HepG2 (cell line): ENCODE data around the gene VSIG10L2. TPM values are rescaled to one million over a fixed set of nuclear protein-coding genes. Genes with fewer than 3 reads are reported as not detected.

Experiments
- ATF5 ChIP-seq: sonication (generic); formaldehyde crosslinking; IDR thresholded peaks from 2 replicates; pipeline ENCODE4 v1.4.0; 2020; ENCODE audit warnings: mild to moderate bottlenecking, low read depth, missing genetic modification reagents
- FLYWCH1 ChIP-seq: sonication (generic); formaldehyde crosslinking; IDR thresholded peaks from 2 replicates; pipeline ENCODE4 v1.8.1; 2023; ENCODE audit warnings: mild to moderate bottlenecking, missing genetic modification reagents
- HNF4A ChIP-seq: sonication (generic); formaldehyde crosslinking; IDR thresholded peaks from 2 replicates; pipeline ENCODE4 v1.4.0; 2020; ENCODE audit warnings: missing genetic modification reagents
- NRL ChIP-seq: sonication (generic); formaldehyde crosslinking; IDR thresholded peaks from 2 replicates; pipeline ENCODE4 v1.5.0; 2020; ENCODE audit warnings: missing genetic modification reagents, mild to moderate bottlenecking, moderate library complexity, borderline replicate concordance
- SP5 ChIP-seq: IDR thresholded peaks from 2 replicates; pipeline ENCODE4 v1.6.1; 2016; ENCODE audit warnings: low read depth, borderline replicate concordance
- TBP ChIP-seq: sonication (generic); formaldehyde crosslinking; IDR thresholded peaks from 2 replicates; pipeline ENCODE4 v1.5.0; 2020; ENCODE audit warnings: missing genetic modification reagents
- YY1 ChIP-seq: IDR thresholded peaks from 2 replicates; pipeline ENCODE4 v1.6.1; 2011; ENCODE audit warnings: low read length, low read depth, moderate library complexity, mild to moderate bottlenecking; ENCODE audit not compliant: insufficient read depth, insufficient replicate concordance
- polyA plus RNA-seq, 8 experiments: library from polyadenylated mRNA; depleted of rRNA in 3 of 8; stranded (reverse) in 7 of 8; unstranded in 1 of 8; fragments of >200 nt; fragmentation: Illumina TruSeq in 4 of 8; extraction: Trizol in 4 of 8; gene quantifications; 2 replicates each; pipeline versions ENCODE4 v1.2.1 to v1.2.3, GENCODE V29; 2011 to 2016; ENCODE audit warnings: low read depth in 4 of 8, missing spikeins in 1 of 8, mixed read lengths in 1 of 8; ENCODE audit not compliant: insufficient read depth in 1 of 8
- total RNA-seq, 5 experiments: library from RNA; depleted of rRNA; stranded (reverse); fragments of >200 nt; fragmentation: Illumina TruSeq; extraction: Trizol; gene quantifications; 2 replicates each; pipeline ENCODE4 v1.2.3, GENCODE V29; 2016; ENCODE audit warnings: low read depth in 1 of 5
- TF ChIP-seq, protein P1 (sequence below): sonication (generic); formaldehyde crosslinking; IDR thresholded peaks from 2 replicates; pipeline ENCODE4 v1.5.0; 2020; ENCODE audit warnings: mild to moderate bottlenecking, missing genetic modification reagents, borderline replicate concordance
- TF ChIP-seq, protein P2 (sequence below): sonication (generic); formaldehyde crosslinking; IDR thresholded peaks from 2 replicates; pipeline ENCODE4 v1.5.0; 2020; ENCODE audit warnings: missing genetic modification reagents, mild to moderate bottlenecking, borderline replicate concordance

The VSIG10L2 gene
- total and polyA plus RNA-seq, 2 of the 13 experiments (the other 11 are each of a cell fraction or from before 2014, with no cell fraction given), result 0.21 TPM; not detected in 1

DNA sequence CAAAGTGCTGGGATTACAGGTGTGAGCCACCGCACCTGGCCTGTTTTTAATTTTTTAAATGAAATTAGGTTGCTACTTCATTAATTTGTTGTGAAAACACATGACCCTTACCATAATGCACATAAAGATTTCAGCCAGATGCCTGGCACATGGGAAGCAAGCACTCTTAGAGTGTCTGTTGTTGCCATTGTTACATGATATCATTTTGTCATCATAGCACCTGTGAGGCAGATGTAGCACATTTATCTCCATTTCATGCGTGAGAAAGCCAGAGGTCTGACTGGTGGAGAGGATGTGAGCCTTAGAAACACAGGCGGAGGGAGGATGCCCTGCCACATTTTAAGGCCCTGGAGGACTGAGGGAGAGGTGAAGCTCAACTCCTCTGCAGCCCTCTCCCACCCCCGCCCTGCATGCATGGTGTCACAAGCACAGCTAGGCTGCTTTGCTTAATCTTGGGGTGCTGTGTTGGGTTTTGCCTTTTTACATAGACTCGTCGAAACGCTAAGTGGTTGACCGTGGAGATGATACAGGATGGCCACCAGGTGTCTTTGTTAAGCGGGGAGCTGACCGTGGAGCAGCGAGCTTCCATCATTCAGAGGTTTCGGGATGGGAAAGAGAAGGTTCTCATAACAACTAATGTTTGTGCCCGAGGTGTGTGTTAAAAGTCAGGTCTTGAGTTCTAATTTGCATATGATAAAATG lies 27.6 kb upstream of the VSIG10L2 start (continued):
- TF ChIP-seq ATF5 (CRISPR knock-in tag) (no peak), YY1 (no peak), TBP (no peak), NRL (CRISPR knock-in tag) (no peak), SP5 (no peak), FLYWCH1 (CRISPR knock-in tag) (no peak), HNF4A (CRISPR knock-in tag) (no peak)
- TF ChIP-seq, protein P1, sequence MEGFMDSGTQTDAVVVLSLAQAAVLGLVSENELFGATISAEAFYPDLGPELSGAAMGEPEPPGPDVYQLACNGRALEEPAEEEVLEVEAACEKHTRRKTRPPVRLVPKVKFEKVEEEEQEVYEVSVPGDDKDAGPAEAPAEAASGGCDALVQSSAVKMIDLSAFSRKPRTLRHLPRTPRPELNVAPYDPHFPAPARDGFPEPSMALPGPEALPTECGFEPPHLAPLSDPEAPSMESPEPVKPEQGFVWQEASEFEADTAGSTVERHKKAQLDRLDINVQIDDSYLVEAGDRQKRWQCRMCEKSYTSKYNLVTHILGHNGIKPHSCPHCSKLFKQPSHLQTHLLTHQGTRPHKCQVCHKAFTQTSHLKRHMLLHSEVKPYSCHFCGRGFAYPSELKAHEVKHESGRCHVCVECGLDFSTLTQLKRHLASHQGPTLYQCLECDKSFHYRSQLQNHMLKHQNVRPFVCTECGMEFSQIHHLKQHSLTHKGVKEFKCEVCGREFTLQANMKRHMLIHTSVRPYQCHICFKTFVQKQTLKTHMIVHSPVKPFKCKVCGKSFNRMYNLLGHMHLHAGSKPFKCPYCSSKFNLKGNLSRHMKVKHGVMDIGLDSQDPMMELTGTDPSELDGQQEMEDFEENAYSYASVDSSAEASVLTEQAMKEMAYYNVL (CRISPR knock-in tag), result no peak
- TF ChIP-seq, protein P2, sequence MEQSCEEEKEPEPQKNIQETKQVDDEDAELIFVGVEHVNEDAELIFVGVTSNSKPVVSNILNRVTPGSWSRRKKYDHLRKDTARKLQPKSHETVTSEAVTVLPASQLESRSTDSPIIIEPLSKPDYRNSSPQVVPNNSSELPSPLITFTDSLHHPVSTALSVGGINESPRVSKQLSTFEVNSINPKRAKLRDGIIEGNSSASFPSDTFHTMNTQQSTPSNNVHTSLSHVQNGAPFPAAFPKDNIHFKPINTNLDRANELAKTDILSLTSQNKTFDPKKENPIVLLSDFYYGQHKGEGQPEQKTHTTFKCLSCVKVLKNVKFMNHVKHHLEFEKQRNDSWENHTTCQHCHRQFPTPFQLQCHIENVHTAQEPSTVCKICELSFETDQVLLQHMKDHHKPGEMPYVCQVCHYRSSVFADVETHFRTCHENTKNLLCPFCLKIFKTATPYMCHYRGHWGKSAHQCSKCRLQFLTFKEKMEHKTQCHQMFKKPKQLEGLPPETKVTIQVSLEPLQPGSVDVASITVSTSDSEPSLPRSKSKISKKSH (CRISPR knock-in tag), result no peak
- TF ChIP-seq, all 625 proteins: peak for 0
